IMR-90 (cell line): ENCODE results near the gene TRPC6. TPM values are rescaled to one million over a fixed set of nuclear protein-coding genes. Genes with fewer than 3 reads are reported as not detected.

Experiments used
- ATAC-seq: fragments of 200-7000 bp; cut with Tn5 transposase; 2 replicates; pipeline ENCODE4 v1.9.1; 2020; ENCODE audit warnings: low read depth, mild to moderate bottlenecking, moderate library complexity
- BruUV-seq: library from RNA; stranded (reverse); fragments of 400-500 nt; replicated peaks from 2 replicates; lab custom pipeline; 2021; lab: Mats Ljungman, UMichigan
- CTCF ChIA-PET: fragments of 300-600 bp; formaldehyde crosslinking; extraction: SDS; loops from one replicate; lab custom pipeline; 2021; ENCODE audit warnings: antibody characterized with exemption; lab: Yijun Ruan, JAX
- POLR2A ChIA-PET: fragments of 300-600 bp; sonication (Branson Sonifier 250); formaldehyde crosslinking; loops from one replicate; lab custom pipeline; 2022; ENCODE audit warnings: antibody characterized with exemption; ENCODE audit not compliant: unreplicated experiment; lab: Charles Lee
- DNase-seq: peaks from one replicate; pipeline ENCODE4 v3.0.0; 2013
- H2AFZ ChIP-seq: replicated peaks from 2 replicates; pipeline ENCODE3; 2013; ENCODE audit warnings: low read length, mild to moderate bottlenecking; ENCODE audit not compliant: poor library complexity
- H2AK5ac ChIP-seq: 2 replicates; pipeline ENCODE4 v1.6.1; 2013; ENCODE audit warnings: low read depth, low read length, inconsistent platforms
- H2AK9ac ChIP-seq: replicated peaks from 2 replicates; pipeline ENCODE3; 2013; ENCODE audit warnings: mild to moderate bottlenecking, low read depth, low read length, moderate library complexity; ENCODE audit not compliant: poor library complexity
- H2BK120ac ChIP-seq: 2 replicates; pipeline ENCODE4 v1.6.1; 2013; ENCODE audit warnings: low read depth, low read length, inconsistent platforms
- H2BK15ac ChIP-seq: 3 replicates; pipeline ENCODE4 v1.6.1; 2013; ENCODE audit warnings: low read depth, low read length, inconsistent platforms
- H2BK20ac ChIP-seq: 2 replicates; pipeline ENCODE4 v1.6.1; 2013; ENCODE audit warnings: low read depth, mild to moderate bottlenecking, inconsistent platforms, low read length, moderate library complexity
- H2BK5ac ChIP-seq: 2 replicates; pipeline ENCODE4 v1.6.1; 2013; ENCODE audit warnings: mild to moderate bottlenecking, low read depth, low read length, inconsistent platforms; ENCODE audit not compliant: poor library complexity, severe bottlenecking
- H3K14ac ChIP-seq: replicated peaks from 2 replicates; pipeline ENCODE4 v1.6.1; 2013; ENCODE audit warnings: low read depth, low read length, inconsistent platforms
- H3K18ac ChIP-seq: 2 replicates; pipeline ENCODE4 v1.6.1; 2013; ENCODE audit warnings: low read depth, low read length, control low read depth
- H3K23ac ChIP-seq: 2 replicates; pipeline ENCODE4 v1.6.1; 2013; ENCODE audit warnings: low read depth, low read length, inconsistent platforms
- H3K27ac ChIP-seq: 2 replicates; pipeline ENCODE4 v1.5.1; 2013; ENCODE audit warnings: mild to moderate bottlenecking, control low read depth, low read length; ENCODE audit not compliant: insufficient read depth
- H3K27me3 ChIP-seq: 2 replicates; pipeline ENCODE4 v1.6.1; 2013; ENCODE audit warnings: low read length; ENCODE audit not compliant: control insufficient read depth, insufficient read depth
- H3K36me3 ChIP-seq: 2 replicates; pipeline ENCODE4 v1.6.1; 2013; ENCODE audit warnings: low read length, mixed read lengths; ENCODE audit not compliant: control insufficient read depth, insufficient read depth
- H3K4ac ChIP-seq: 2 replicates; pipeline ENCODE4 v1.6.1; 2013; ENCODE audit warnings: low read depth, low read length, inconsistent platforms
- H3K4me1 ChIP-seq: 2 replicates; pipeline ENCODE4 v1.6.1; 2013; ENCODE audit warnings: low read length, mixed read lengths; ENCODE audit not compliant: control insufficient read depth, insufficient read depth
- H3K4me2 ChIP-seq: 2 replicates; pipeline ENCODE4 v1.6.1; 2013; ENCODE audit warnings: low read depth, mild to moderate bottlenecking, control low read depth, low read length, moderate library complexity
- H3K4me3 ChIP-seq: 2 replicates; pipeline ENCODE4 v1.5.1; 2013; ENCODE audit warnings: low read depth, mild to moderate bottlenecking, control low read depth, low read length, moderate library complexity; ENCODE audit not compliant: insufficient read depth
- H3K56ac ChIP-seq: 2 replicates; pipeline ENCODE4 v1.6.1; 2013; ENCODE audit warnings: low read length, inconsistent platforms; ENCODE audit not compliant: insufficient read depth; ENCODE audit errors: extremely low read depth
- H3K79me1 ChIP-seq, 2 experiments: 2 replicates each; pipeline ENCODE4 v1.6.1; 2013; ENCODE audit warnings: low read length in 2 of 2, inconsistent platforms in 1 of 2, low read depth in 1 of 2
- H3K9ac ChIP-seq: 2 replicates; pipeline ENCODE4 v1.6.1; 2013; ENCODE audit warnings: low read depth, low read length, control low read depth
- H3K9me1 ChIP-seq: 2 replicates; pipeline ENCODE4 v1.6.1; 2013; ENCODE audit warnings: low read length, inconsistent platforms; ENCODE audit not compliant: insufficient read depth
- H3K9me3 ChIP-seq: 2 replicates; pipeline ENCODE4 v1.6.1; 2013; ENCODE audit warnings: low read length; ENCODE audit not compliant: control insufficient read depth, insufficient read depth
- H4K20me1 ChIP-seq: 2 replicates; pipeline ENCODE4 v1.6.1; 2013; ENCODE audit warnings: low read length, inconsistent platforms; ENCODE audit not compliant: insufficient read depth
- H4K5ac ChIP-seq: 2 replicates; pipeline ENCODE4 v1.6.1; 2013; ENCODE audit warnings: mild to moderate bottlenecking, low read depth, low read length, control low read depth
- H4K8ac ChIP-seq, 2 experiments: 2 replicates each; pipeline ENCODE4 v1.6.1; 2013; ENCODE audit warnings: low read depth in 2 of 2, low read length in 2 of 2, control low read depth in 1 of 2, inconsistent platforms in 1 of 2
- H4K91ac ChIP-seq: 2 replicates; pipeline ENCODE4 v1.6.1; 2013; ENCODE audit warnings: low read depth, low read length, inconsistent platforms; ENCODE audit not compliant: insufficient read depth
- CEBPB ChIP-seq: IDR thresholded peaks from 2 replicates; pipeline ENCODE4 v1.6.1; 2012; ENCODE audit warnings: low read depth, low read length, improper control_type of control experiment
- CHD1 ChIP-seq: IDR thresholded peaks from 2 replicates; pipeline ENCODE4 v1.6.1; 2012; ENCODE audit warnings: low read depth, low read length, improper control_type of control experiment
- CTCF ChIP-seq: conservative IDR thresholded peaks from 2 replicates; pipeline ENCODE4 v1.5.1; 2012; ENCODE audit warnings: mild to moderate bottlenecking, low read depth, low read length, improper control_type of control experiment
- ELK1 ChIP-seq: fragments of 150-350 bp; IDR thresholded peaks from 2 replicates; pipeline ENCODE4 v1.6.1; 2016; ENCODE audit warnings: low read depth, mild to moderate bottlenecking, low read length, moderate library complexity, borderline replicate concordance
- FOS ChIP-seq: fragments of 150-350 bp; IDR thresholded peaks from 2 replicates; pipeline ENCODE4 v1.6.1; 2016; ENCODE audit warnings: low read depth, low read length
- MAFK ChIP-seq: IDR thresholded peaks from 2 replicates; pipeline ENCODE4 v1.6.1; 2012; ENCODE audit warnings: low read depth, low read length, improper control_type of control experiment
- MAZ ChIP-seq: IDR thresholded peaks from 2 replicates; pipeline ENCODE4 v1.6.1; 2012; ENCODE audit warnings: low read depth, mild to moderate bottlenecking, low read length, improper control_type of control experiment, moderate library complexity, borderline replicate concordance
- MXI1 ChIP-seq: IDR thresholded peaks from 2 replicates; pipeline ENCODE4 v1.6.1; 2012; ENCODE audit warnings: low read depth, mild to moderate bottlenecking, low read length, moderate library complexity, borderline replicate concordance
- NFE2L2 ChIP-seq: fragments of 150-350 bp; IDR thresholded peaks from 2 replicates; pipeline ENCODE4 v1.6.1; 2016; ENCODE audit warnings: low read depth, mild to moderate bottlenecking, low read length
- POLR2A ChIP-seq: IDR thresholded peaks from 2 replicates; pipeline ENCODE4 v1.6.1; 2012; ENCODE audit warnings: mild to moderate bottlenecking, low read depth, low read length
- RAD21 ChIP-seq: IDR thresholded peaks from 2 replicates; pipeline ENCODE4 v1.6.1; 2012; ENCODE audit warnings: low read length, improper control_type of control experiment
- RCOR1 ChIP-seq: IDR thresholded peaks from 2 replicates; pipeline ENCODE4 v1.6.1; 2012; ENCODE audit warnings: mild to moderate bottlenecking, low read length, improper control_type of control experiment; ENCODE audit not compliant: insufficient replicate concordance
- RFX5 ChIP-seq: IDR thresholded peaks from 2 replicates; pipeline ENCODE4 v1.8.0; 2012; ENCODE audit warnings: low read depth, mild to moderate bottlenecking, low read length, moderate library complexity
- SMC3 ChIP-seq: fragments of 150-350 bp; IDR thresholded peaks from 2 replicates; pipeline ENCODE4 v1.6.1; 2016; ENCODE audit warnings: low read depth, mild to moderate bottlenecking, antibody characterized with exemption, low read length, moderate library complexity
- WGBS, 2 experiments: methylation state at CpG; one replicate each; pipeline versions ENCODE4 v1.1.5 to v1.1.7; 2013; ENCODE audit warnings: missing lambda C conversion rate in 2 of 2; ENCODE audit not compliant: insufficient read length in 1 of 2; ENCODE audit errors: extremely low coverage in 2 of 2; 5-methylcytosine and 5-hydroxymethylcytosine counted together
- dilution Hi-C: fragments of 300-500 bp; cut with HindIII; formaldehyde crosslinking; loops from one replicate; pipeline ENCODE4 v1.14.3; 2018; ENCODE audit warnings: low sequenced_read_pairs; ENCODE audit not compliant: unreplicated experiment
- in situ Hi-C: fragments of 300-500 bp; cut with MboI; formaldehyde crosslinking; loops from 3 replicates; pipeline ENCODE4 v1.14.3; 2019; ENCODE audit warnings: low sequenced_read_pairs, inconsistent platforms, mixed read lengths
- intact Hi-C: fragments of 100-400 bp; cut with micrococcal nuclease; formaldehyde crosslinking; loops from 2 replicates; pipeline ENCODE4 v1.10.0; 2022
- polyA plus RNA-seq, 3 experiments: library from polyadenylated mRNA; depleted of rRNA; stranded (reverse); fragments of >200 nt; gene quantifications; 2 replicates each; pipeline ENCODE4 v1.2.3, GENCODE V29; 2012; ENCODE audit warnings: low replicate concordance in 1 of 3
- total RNA-seq: library from RNA; depleted of rRNA; stranded (reverse); fragments of >200 nt; gene quantifications from 2 replicates; pipeline ENCODE4 v1.2.3, GENCODE V29; 2012

TRPC6 gene
- total and polyA plus RNA-seq, 2 of the 4 experiments (the other 2 are of a cell fraction) = 0.99 to 2.3 TPM

GRCh38 chr11:101476191-101476590, 107.6 kb downstream of the TRPC6 start:
- H3K14ac ChIP-seq = no peak overlapping the region; the same call in 1 of the 2 replicates
- WGBS, 2 experiments = 94% methylated on average over 3 of the region's 6 CpGs; no CpG with 5 or more reads in 1 of the 2 experiments
- in situ Hi-C loops = no loop called here
- no peak overlapping the region for H2BK5ac ChIP-seq
- TF ChIP-seq RFX5 (no peak), RCOR1 (no peak), CEBPB (no peak), ELK1 (no peak), MAFK (no peak), NFE2L2 (no peak), MAZ (no peak), RAD21 (no peak), SMC3 (no peak), FOS (no peak), CTCF (no peak), CHD1 (no peak), POLR2A (no peak), MXI1 (no peak)
- no peak overlapping the region for H4K91ac ChIP-seq
- no peak overlapping the region for H2BK20ac ChIP-seq
- H3K4ac ChIP-seq = no peak overlapping the region
- POLR2A ChIA-PET = no interaction called here
- no peaks in the 10 kb centered on the region for H3K9me3 ChIP-seq
- ATAC-seq (no peak), DNase-seq (no peak)
- no peak overlapping the region for H4K8ac ChIP-seq
- H2BK120ac ChIP-seq = no peak overlapping the region
- H3K9me1 ChIP-seq = peaks cover 4% of the 10 kb centered on the region
- H2AK9ac ChIP-seq = no peak overlapping the region
- H3K23ac ChIP-seq = no peak overlapping the region
- intact Hi-C loops = loop anchor here (1.0 kb wide), 1 partner anchor 47 kb away; no protein-coding TSS in a partner anchor
- H3K56ac ChIP-seq = no peak overlapping the region
- H3K36me3 ChIP-seq = peaks cover 1% of the 10 kb centered on the region; the same call in 1 of the 2 replicates
- no peak overlapping the region for H3K4me2 ChIP-seq
- H4K5ac ChIP-seq = no peak overlapping the region
- no peak overlapping the region for H3K4me3 ChIP-seq
- H3K27ac ChIP-seq = no peak overlapping the region
- H3K79me1 ChIP-seq = no peaks in the 10 kb centered on the region
- H3K9ac ChIP-seq = no peak overlapping the region
- dilution Hi-C loops = no loop called here
- H3K18ac ChIP-seq = no peak overlapping the region
- no peak overlapping the region for H2AFZ ChIP-seq
- H2BK15ac ChIP-seq = no peak overlapping the region
- H3K4me1 ChIP-seq = peaks cover 3% of the 10 kb centered on the region
- no peaks in the 10 kb centered on the region for H4K20me1 ChIP-seq
- no TSS peak for BruUV-seq
- no peak overlapping the region for H2AK5ac ChIP-seq
- no peaks in the 10 kb centered on the region for H3K27me3 ChIP-seq
- CTCF ChIA-PET = no interaction called here
